OCI-LY3 (cell line): Measurements from ENCODE around the gene FBN2.
"Not testable (repeated sequence)": the region's sequence is repeated elsewhere in the genome, so short reads cannot be mapped to it uniquely, and the experiment has no call there.

ENCODE experiments used
- H2AFZ ChIP-seq: fragments of 200-600, 300-600 bp; shearing (Covaris generic); 2 replicates; pipeline ENCODE4 v1.6.0; 2014; ENCODE audit warnings: antibody characterized with exemption, low read depth, low read length
- H3K27ac ChIP-seq: fragments of 200-600, 300-600 bp; sonication (generic); 2 replicates; pipeline ENCODE4 v1.5.1; 2014; ENCODE audit warnings: mild to moderate bottlenecking, low read length, moderate library complexity, mixed read lengths
- H3K27me3 ChIP-seq: fragments of 200-600, 300-600 bp; sonication (generic); 2 replicates; pipeline ENCODE4 v1.6.1; 2014; ENCODE audit warnings: low read depth, low read length, mixed read lengths
- H3K36me3 ChIP-seq: fragments of 200-600, 300-600 bp; sonication (generic); replicated peaks from 2 replicates; pipeline ENCODE3; 2014; ENCODE audit warnings: low read depth, low read length, mixed read lengths
- H3K4me1 ChIP-seq: fragments of 300-600, 200-600 bp; sonication (generic); 2 replicates; pipeline ENCODE4 v1.6.1; 2014; ENCODE audit warnings: low read length, mixed read lengths
- H3K4me2 ChIP-seq: fragments of 200-600, 300-600 bp; sonication (generic); 2 replicates; pipeline ENCODE4 v1.6.1; 2014; ENCODE audit warnings: low read length, mixed read lengths
- H3K4me3 ChIP-seq: fragments of 300-600, 200-600 bp; sonication (generic); 2 replicates; pipeline ENCODE4 v1.5.1; 2014; ENCODE audit warnings: antibody characterized with exemption, mild to moderate bottlenecking, low read length, moderate library complexity
- H3K79me2 ChIP-seq: fragments of 300-600, 200-600 bp; shearing (Covaris generic); 2 replicates; pipeline ENCODE4 v1.6.1; 2014; ENCODE audit warnings: mild to moderate bottlenecking, low read length, mixed read lengths
- H3K9ac ChIP-seq: fragments of 300-600, 200-600 bp; shearing (Covaris generic); 2 replicates; pipeline ENCODE4 v1.6.0; 2014; ENCODE audit warnings: mild to moderate bottlenecking, low read length, moderate library complexity
- H3K9me3 ChIP-seq: fragments of 200-600, 300-600 bp; shearing (Covaris generic); 2 replicates; pipeline ENCODE4 v1.6.1; 2014; ENCODE audit warnings: low read length, mixed read lengths; ENCODE audit not compliant: insufficient read depth
- H4K20me1 ChIP-seq: fragments of 200-600, 300-600 bp; sonication (generic); 2 replicates; pipeline ENCODE4 v1.6.1; 2016; ENCODE audit warnings: low read length, mixed read lengths; ENCODE audit not compliant: insufficient read depth
- CTCF ChIP-seq: fragments of 200-600, 300-600 bp; sonication (generic); IDR thresholded peaks from 2 replicates; pipeline ENCODE4 v1.5.1; 2014; ENCODE audit warnings: antibody characterized with exemption, low read length, low read depth
- EZH2phosphoT487 ChIP-seq: fragments of 200-600 bp; shearing (Covaris generic); IDR thresholded peaks from 2 replicates; pipeline ENCODE4 v1.6.1; 2018; ENCODE audit warnings: antibody characterized with exemption, mixed run types, low read depth

Gene FBN2

GRCh38 chr5:128516978-128517377 is 21.1 kb downstream of the FBN2 start:
- Histone ChIP-seq H3K79me2 (no peaks in the 10 kb centered on the region), H3K27me3 (no peaks in the 10 kb centered on the region), H3K4me1 (no peaks in the 10 kb centered on the region), H3K9me3 (no peaks in the 10 kb centered on the region), H2AFZ (no peak overlapping the region), H3K27ac (no peak overlapping the region), H4K20me1 (no peaks in the 10 kb centered on the region), H3K4me3 (no peak overlapping the region), H3K4me2 (no peak overlapping the region), H3K9ac (no peak overlapping the region), H3K36me3 (no peaks in the 10 kb centered on the region)
- TF ChIP-seq CTCF (no peak), EZH2phosphoT487 (no peak)

- TF ChIP-seq CTCF (no peak), EZH2phosphoT487 (no peak)
- Histone ChIP-seq H3K27me3 (no peaks in the 10 kb centered on the region), H3K27ac (no peak overlapping the region), H3K79me2 (no peaks in the 10 kb centered on the region), H3K36me3 (no peaks in the 10 kb centered on the region), H3K9ac (no peak overlapping the region), H2AFZ (no peak overlapping the region), H3K9me3 (no peaks in the 10 kb centered on the region), H4K20me1 (no peaks in the 10 kb centered on the region), H3K4me2 (no peak overlapping the region), H3K4me1 (no peaks in the 10 kb centered on the region), H3K4me3 (no peak overlapping the region)
Measured at GRCh38 chr5:128513806-128514205, 24.2 kb downstream of the FBN2 start.

- no peak overlapping the region for H3K27ac ChIP-seq
- H3K9ac ChIP-seq = no peak overlapping the region
- H3K27me3 ChIP-seq = no peaks in the 10 kb centered on the region
- H3K36me3 ChIP-seq = no peaks in the 10 kb centered on the region
- TF ChIP-seq CTCF (no peak), EZH2phosphoT487 (no peak)
- H3K4me1 ChIP-seq = no peaks in the 10 kb centered on the region
- no peak overlapping the region for H3K4me3 ChIP-seq
- no peak overlapping the region for H2AFZ ChIP-seq
- H3K9me3 ChIP-seq = no peaks in the 10 kb centered on the region
- H3K79me2 ChIP-seq = no peaks in the 10 kb centered on the region
- H3K4me2 ChIP-seq = no peak overlapping the region
- H4K20me1 ChIP-seq = no peaks in the 10 kb centered on the region
Measured at GRCh38 chr5:128512894-128513293, 25.2 kb downstream of the FBN2 start.

GRCh38 chr5:128506643-128507042 is 31.4 kb downstream of the FBN2 start:
- Histone ChIP-seq H4K20me1 (no peaks in the 10 kb centered on the region), H3K4me1 (no peaks in the 10 kb centered on the region), H3K27ac (no peak overlapping the region), H3K27me3 (no peaks in the 10 kb centered on the region), H3K4me3 (no peak overlapping the region), H3K79me2 (no peaks in the 10 kb centered on the region), H2AFZ (no peak overlapping the region), H3K9ac (no peak overlapping the region), H3K36me3 (no peaks in the 10 kb centered on the region), H3K4me2 (no peak overlapping the region), H3K9me3 (no peaks in the 10 kb centered on the region)
- TF ChIP-seq CTCF (no peak), EZH2phosphoT487 (no peak)

- not testable (repeated sequence) for H3K27me3 ChIP-seq, H3K4me2 ChIP-seq, H3K4me1 ChIP-seq
Measured at GRCh38 chr5:128503727-128504126, 34.3 kb downstream of the FBN2 start.

More at GRCh38 chr5:128503727-128504126, 34.3 kb downstream of the FBN2 start:
- not testable (repeated sequence) for H3K79me2 ChIP-seq, H3K36me3 ChIP-seq, H3K9ac ChIP-seq, H3K27ac ChIP-seq, H3K9me3 ChIP-seq, H2AFZ ChIP-seq, H4K20me1 ChIP-seq, H3K4me3 ChIP-seq
